DND-41 (cell line): ENCODE measurements around the gene OGT.
"Not testable (repeated sequence)": the region's sequence is repeated elsewhere in the genome, so short reads cannot be mapped to it uniquely, and the experiment has no call there.

Experiments used
- ATAC-seq: fragments of 200-7000 bp; cut with Tn5 transposase; 3 replicates; pipeline ENCODE4 v1.9.1; 2021; ENCODE audit warnings: low read depth; ENCODE audit not compliant: insufficient read depth
- DNase-seq: peaks from one replicate; pipeline ENCODE4 v3.0.0-alpha.2; 2020
- H2AFZ ChIP-seq: 2 replicates; pipeline ENCODE4 v1.6.0; 2012; ENCODE audit warnings: low read depth, low read length
- H3K27ac ChIP-seq: 2 replicates; pipeline ENCODE4 v1.5.1; 2012; ENCODE audit warnings: low read length, inconsistent platforms
- H3K27me3 ChIP-seq: fragments of 200-600 bp; sonication (generic); 2 replicates; pipeline ENCODE4 v1.6.0; 2012; ENCODE audit warnings: low read length, mild to moderate bottlenecking, inconsistent platforms; ENCODE audit not compliant: insufficient read depth, poor library complexity
- H3K36me3 ChIP-seq: 2 replicates; pipeline ENCODE4 v1.5.1; 2012; ENCODE audit warnings: low read length, inconsistent platforms; ENCODE audit not compliant: insufficient read depth
- H3K4me1 ChIP-seq: 2 replicates; pipeline ENCODE4 v1.5.1; 2012; ENCODE audit warnings: mild to moderate bottlenecking, low read length; ENCODE audit not compliant: insufficient read depth
- H3K4me2 ChIP-seq: 2 replicates; pipeline ENCODE4 v1.6.0; 2012; ENCODE audit warnings: mild to moderate bottlenecking, moderate library complexity, low read length, inconsistent platforms; ENCODE audit not compliant: insufficient read depth
- H3K4me3 ChIP-seq, 2 experiments: fragments of 200-600 bp in 1 of 2; shearing (Covaris generic) in 1 of 2; 2 replicates each; pipeline ENCODE4 v1.5.1; 2012 to 2016; ENCODE audit warnings: inconsistent platforms in 2 of 2, low read length in 2 of 2, mild to moderate bottlenecking in 2 of 2, low read depth in 1 of 2, moderate library complexity in 1 of 2
- H3K79me2 ChIP-seq: 2 replicates; pipeline ENCODE4 v1.6.0; 2012; ENCODE audit warnings: low read length, inconsistent platforms; ENCODE audit not compliant: insufficient read depth
- H3K9ac ChIP-seq: 2 replicates; pipeline ENCODE4 v1.6.0; 2012; ENCODE audit warnings: low read depth, mild to moderate bottlenecking, inconsistent platforms, low read length, moderate library complexity
- H3K9me3 ChIP-seq: 2 replicates; pipeline ENCODE4 v1.5.1; 2012; ENCODE audit warnings: low read length, moderate library complexity, mild to moderate bottlenecking, inconsistent platforms; ENCODE audit not compliant: insufficient read depth, severe bottlenecking
- H4K20me1 ChIP-seq: 2 replicates; pipeline ENCODE4 v1.6.0; 2012; ENCODE audit warnings: low read length; ENCODE audit not compliant: insufficient read depth
- CTCF ChIP-seq: IDR thresholded peaks from 2 replicates; pipeline ENCODE4 v1.5.1; 2012; ENCODE audit warnings: borderline replicate concordance, low read length, moderate library complexity, mild to moderate bottlenecking; ENCODE audit not compliant: poor library complexity, severe bottlenecking; ENCODE audit errors: extremely low read depth
- EZH2 ChIP-seq: IDR thresholded peaks from 3 replicates; pipeline ENCODE4 v1.6.1; 2012; ENCODE audit warnings: borderline replicate concordance, low read depth, mild to moderate bottlenecking, moderate library complexity, low read length, inconsistent platforms; ENCODE audit not compliant: severe bottlenecking

Gene OGT

GRCh38 chrX:71579990-71580380 lies 47.1 kb downstream of the OGT start:
- ATAC-seq, result no peak
- DNase-seq, result no peak
- Histone ChIP-seq H3K9me3 (no peaks in the 10 kb centered on the region), H3K79me2 (no peaks in the 10 kb centered on the region), H3K27me3 (no peaks in the 10 kb centered on the region), H3K27ac (no peak overlapping the region), H3K4me1 (no peaks in the 10 kb centered on the region), H3K4me2 (no peak overlapping the region), H3K9ac (no peak overlapping the region), H2AFZ (no peak overlapping the region), H3K4me3 (no peak overlapping the region), H4K20me1 (no peaks in the 10 kb centered on the region), H3K36me3 (peaks cover 27% of the 10 kb centered on the region)
- TF ChIP-seq CTCF, result no peak
- no peak for TF ChIP-seq EZH2

- Histone ChIP-seq H3K27ac (no peak overlapping the region), H3K36me3 (peaks cover 16% of the 10 kb centered on the region; the same call in 1 of the 2 replicates), H3K4me3 (no peak overlapping the region), H3K4me2 (no peak overlapping the region), H3K9ac (no peak overlapping the region), H3K27me3 (no peaks in the 10 kb centered on the region), H3K4me1 (no peaks in the 10 kb centered on the region), H4K20me1 (no peaks in the 10 kb centered on the region), H3K79me2 (no peaks in the 10 kb centered on the region), H2AFZ (no peak overlapping the region), H3K9me3 (no peaks in the 10 kb centered on the region)
- DNase-seq, result no peak
- no peak for TF ChIP-seq CTCF
- no peak for TF ChIP-seq EZH2
- ATAC-seq, result no peak
Observed at GRCh38 chrX:71581210-71581609, 48.3 kb downstream of the OGT start.

- Histone ChIP-seq H3K79me2 (no peaks in the 10 kb centered on the region), H3K4me1 (no peaks in the 10 kb centered on the region), H2AFZ (no peak overlapping the region), H3K4me3 (no peak overlapping the region), H3K36me3 (no peaks in the 10 kb centered on the region), H3K9me3 (no peaks in the 10 kb centered on the region), H3K4me2 (no peak overlapping the region), H4K20me1 (no peaks in the 10 kb centered on the region), H3K9ac (no peak overlapping the region), H3K27ac (no peak overlapping the region), H3K27me3 (no peaks in the 10 kb centered on the region)
- no peak for ATAC-seq
- no peak for DNase-seq
- TF ChIP-seq CTCF (no peak), EZH2 (no peak)
Observed at GRCh38 chrX:71586929-71587328, 54.0 kb downstream of the OGT start.

- not testable (repeated sequence) for H3K4me1 ChIP-seq, H3K9me3 ChIP-seq, DNase-seq, H4K20me1 ChIP-seq, H3K27me3 ChIP-seq, H3K4me3 ChIP-seq, H3K9ac ChIP-seq, ATAC-seq, H3K27ac ChIP-seq, H3K4me2 ChIP-seq, H3K79me2 ChIP-seq, H2AFZ ChIP-seq, H3K36me3 ChIP-seq
Observed at GRCh38 chrX:71593210-71593609, 60.3 kb downstream of the OGT start.
